Rectal smooth muscle tissue (tissue), 1 donor: ENCODE data around the gene ELOB.

Experiments used
- H3K27ac ChIP-seq: one replicate; pipeline ENCODE4 v1.7.0; 2013; ENCODE audit warnings: low read depth, low read length, inconsistent platforms
- H3K27me3 ChIP-seq: one replicate; pipeline ENCODE4 v1.7.0; 2013; ENCODE audit warnings: low read length; ENCODE audit not compliant: control insufficient read depth, insufficient read depth
- H3K36me3 ChIP-seq: one replicate; pipeline ENCODE4 v1.7.0; 2013; ENCODE audit warnings: low read length; ENCODE audit not compliant: control insufficient read depth, insufficient read depth
- H3K4me1 ChIP-seq: one replicate; pipeline ENCODE4 v1.7.0; 2013; ENCODE audit warnings: low read length; ENCODE audit not compliant: control insufficient read depth, insufficient read depth
- H3K4me3 ChIP-seq: one replicate; pipeline ENCODE4 v1.7.0; 2013; ENCODE audit warnings: low read length
- H3K9ac ChIP-seq: one replicate; pipeline ENCODE4 v1.7.0; 2013; ENCODE audit warnings: low read length

ELOB gene

DNA sequence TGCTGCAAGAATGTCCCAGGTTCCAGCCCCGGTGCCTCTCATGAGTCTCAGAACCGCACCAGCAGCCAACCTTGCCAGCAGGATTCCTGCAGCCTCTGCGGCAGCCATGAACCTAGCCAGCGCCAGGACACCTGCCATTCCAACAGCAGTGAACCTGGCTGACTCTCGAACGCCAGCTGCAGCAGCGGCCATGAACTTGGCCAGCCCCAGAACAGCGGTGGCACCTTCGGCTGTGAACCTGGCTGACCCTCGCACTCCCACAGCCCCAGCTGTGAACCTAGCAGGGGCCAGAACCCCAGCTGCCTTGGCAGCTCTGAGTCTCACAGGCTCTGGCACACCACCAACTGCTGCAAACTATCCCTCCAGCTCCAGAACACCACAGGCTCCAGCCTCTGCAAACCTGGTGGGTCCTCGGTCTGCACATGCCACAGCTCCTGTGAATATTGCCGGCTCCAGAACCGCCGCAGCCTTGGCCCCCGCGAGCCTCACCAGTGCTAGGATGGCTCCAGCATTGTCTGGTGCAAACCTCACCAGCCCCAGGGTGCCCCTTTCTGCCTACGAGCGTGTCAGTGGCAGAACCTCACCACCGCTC is 9.8 kb downstream of the ELOB start:
- H3K27ac ChIP-seq, result no peak overlapping the region

DNA sequence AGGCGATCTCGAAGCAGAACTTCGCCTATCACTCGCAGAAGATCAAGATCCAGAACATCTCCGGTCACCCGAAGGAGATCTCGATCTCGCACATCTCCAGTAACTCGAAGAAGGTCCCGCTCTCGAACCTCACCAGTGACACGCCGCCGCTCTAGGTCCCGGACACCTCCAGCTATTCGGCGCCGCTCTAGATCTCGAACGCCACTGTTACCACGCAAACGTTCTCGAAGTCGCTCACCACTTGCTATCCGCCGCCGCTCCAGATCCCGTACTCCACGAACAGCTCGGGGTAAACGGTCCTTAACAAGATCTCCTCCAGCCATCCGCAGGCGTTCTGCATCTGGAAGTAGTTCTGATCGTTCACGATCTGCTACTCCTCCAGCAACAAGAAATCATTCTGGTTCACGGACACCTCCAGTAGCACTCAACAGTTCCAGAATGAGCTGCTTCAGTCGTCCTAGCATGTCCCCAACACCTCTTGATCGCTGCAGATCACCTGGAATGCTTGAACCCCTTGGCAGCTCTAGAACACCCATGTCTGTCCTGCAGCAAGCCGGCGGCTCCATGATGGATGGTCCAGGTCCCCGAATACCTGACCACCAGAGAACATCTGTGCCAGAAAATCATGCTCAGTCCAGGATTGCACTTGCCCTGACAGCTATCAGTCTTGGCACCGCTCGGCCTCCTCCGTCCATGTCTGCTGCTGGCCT is 10.5 kb downstream of the ELOB start:
- Histone ChIP-seq H3K36me3 (peaks cover 86% of the 10 kb centered on the region), H3K27me3 (no peaks in the 10 kb centered on the region), H3K27ac (no peak overlapping the region), H3K4me3 (no peak overlapping the region), H3K9ac (no peak overlapping the region), H3K4me1 (no peaks in the 10 kb centered on the region)

More for the DNA sequence above, 9.8 kb downstream of the ELOB start:
- no peak overlapping the region for H3K9ac ChIP-seq
- no peaks in the 10 kb centered on the region for H3K27me3 ChIP-seq
- H3K4me3 ChIP-seq, result no peak overlapping the region
- H3K36me3 ChIP-seq, result peaks cover 82% of the 10 kb centered on the region
- H3K4me1 ChIP-seq, result no peaks in the 10 kb centered on the region

GRCh38 chr16:2765462-2766404 is 11.3 kb downstream of the ELOB start:
- Histone ChIP-seq H3K36me3 (peaks cover 93% of the 10 kb centered on the region), H3K27me3 (no peaks in the 10 kb centered on the region), H3K9ac (no peak overlapping the region), H3K4me1 (no peaks in the 10 kb centered on the region), H3K27ac (no peak overlapping the region), H3K4me3 (no peak overlapping the region)

GRCh38 chr16:2764718-2765117 is 12.4 kb downstream of the ELOB start:
- Histone ChIP-seq H3K27me3 (no peaks in the 10 kb centered on the region), H3K4me3 (no peak overlapping the region), H3K9ac (no peak overlapping the region), H3K27ac (no peak overlapping the region), H3K4me1 (no peaks in the 10 kb centered on the region), H3K36me3 (peaks cover 92% of the 10 kb centered on the region)

- Histone ChIP-seq H3K4me1 (no peaks in the 10 kb centered on the region), H3K4me3 (no peak overlapping the region), H3K9ac (no peak overlapping the region), H3K27me3 (no peaks in the 10 kb centered on the region), H3K27ac (no peak overlapping the region), H3K36me3 (peaks cover 92% of the 10 kb centered on the region)
Observed at GRCh38 chr16:2763173-2763572, 13.9 kb downstream of the ELOB start.

DNA sequence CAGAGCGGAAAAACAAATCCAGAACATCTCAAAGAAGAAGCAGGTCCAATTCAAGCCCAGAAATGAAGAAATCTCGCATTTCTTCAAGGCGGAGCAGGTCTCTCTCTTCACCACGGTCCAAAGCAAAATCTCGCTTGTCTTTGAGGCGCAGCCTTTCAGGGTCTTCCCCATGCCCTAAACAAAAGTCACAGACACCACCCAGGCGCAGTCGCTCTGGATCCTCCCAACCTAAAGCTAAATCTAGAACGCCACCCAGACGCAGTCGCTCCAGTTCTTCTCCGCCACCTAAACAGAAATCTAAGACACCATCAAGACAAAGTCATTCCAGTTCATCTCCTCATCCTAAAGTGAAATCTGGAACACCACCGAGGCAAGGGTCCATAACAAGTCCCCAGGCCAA is 14.4 kb downstream of the ELOB start:
- Histone ChIP-seq H3K9ac (no peak overlapping the region), H3K4me3 (no peak overlapping the region), H3K36me3 (peaks cover 90% of the 10 kb centered on the region), H3K27me3 (no peaks in the 10 kb centered on the region), H3K4me1 (no peaks in the 10 kb centered on the region), H3K27ac (no peak overlapping the region)

DNA sequence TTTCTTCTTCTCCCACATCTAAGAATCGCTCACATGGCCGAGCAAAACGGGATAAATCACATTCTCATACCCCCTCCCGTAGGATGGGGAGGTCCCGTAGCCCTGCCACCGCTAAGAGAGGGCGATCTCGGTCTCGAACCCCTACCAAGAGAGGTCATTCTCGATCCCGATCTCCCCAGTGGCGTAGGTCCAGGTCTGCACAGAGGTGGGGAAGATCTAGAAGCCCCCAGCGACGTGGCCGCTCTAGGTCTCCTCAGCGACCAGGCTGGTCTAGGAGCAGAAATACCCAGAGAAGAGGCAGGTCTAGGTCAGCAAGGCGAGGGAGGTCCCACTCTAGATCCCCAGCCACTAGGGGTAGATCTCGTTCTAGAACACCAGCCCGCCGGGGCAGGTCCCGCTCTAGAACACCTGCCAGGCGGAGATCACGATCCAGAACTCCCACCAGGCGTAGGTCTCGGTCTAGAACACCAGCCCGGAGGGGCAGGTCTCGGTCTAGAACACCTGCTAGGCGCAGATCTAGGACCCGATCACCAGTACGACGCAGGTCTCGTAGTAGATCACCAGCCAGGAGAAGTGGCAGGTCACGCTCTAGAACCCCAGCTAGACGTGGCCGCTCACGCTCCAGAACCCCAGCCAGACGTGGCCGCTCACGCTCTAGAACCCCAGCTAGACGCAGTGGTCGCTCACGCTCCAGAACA is 15.0 kb downstream of the ELOB start:
- peaks cover 90% of the 10 kb centered on the region for H3K36me3 ChIP-seq
- H3K4me1 ChIP-seq, result peaks cover under 1% of the 10 kb centered on the region
- H3K9ac ChIP-seq, result no peak overlapping the region
- H3K27ac ChIP-seq, result no peak overlapping the region
- no peak overlapping the region for H3K4me3 ChIP-seq
- no peaks in the 10 kb centered on the region for H3K27me3 ChIP-seq

- Histone ChIP-seq H3K4me1 (peaks cover 5% of the 10 kb centered on the region), H3K27ac (no peak overlapping the region), H3K27me3 (no peaks in the 10 kb centered on the region), H3K4me3 (no peak overlapping the region), H3K36me3 (peaks cover 89% of the 10 kb centered on the region), H3K9ac (no peak overlapping the region)
Observed at GRCh38 chr16:2761472-2761871, 15.6 kb downstream of the ELOB start.

GRCh38 chr16:2757344-2757743 is 19.7 kb downstream of the ELOB start:
- peaks cover 19% of the 10 kb centered on the region for H3K4me1 ChIP-seq
- no peak overlapping the region for H3K4me3 ChIP-seq
- no peaks in the 10 kb centered on the region for H3K27me3 ChIP-seq
- no peak overlapping the region for H3K27ac ChIP-seq
- no peak overlapping the region for H3K9ac ChIP-seq
- peaks cover 55% of the 10 kb centered on the region for H3K36me3 ChIP-seq

- no peak overlapping the region for H3K4me3 ChIP-seq
- H3K9ac ChIP-seq, result no peak overlapping the region
- peaks cover 46% of the 10 kb centered on the region for H3K36me3 ChIP-seq
- peaks cover 23% of the 10 kb centered on the region for H3K4me1 ChIP-seq
- H3K27ac ChIP-seq, result no peak overlapping the region
- no peaks in the 10 kb centered on the region for H3K27me3 ChIP-seq
Observed at GRCh38 chr16:2756288-2757015, 20.6 kb downstream of the ELOB start.

DNA sequence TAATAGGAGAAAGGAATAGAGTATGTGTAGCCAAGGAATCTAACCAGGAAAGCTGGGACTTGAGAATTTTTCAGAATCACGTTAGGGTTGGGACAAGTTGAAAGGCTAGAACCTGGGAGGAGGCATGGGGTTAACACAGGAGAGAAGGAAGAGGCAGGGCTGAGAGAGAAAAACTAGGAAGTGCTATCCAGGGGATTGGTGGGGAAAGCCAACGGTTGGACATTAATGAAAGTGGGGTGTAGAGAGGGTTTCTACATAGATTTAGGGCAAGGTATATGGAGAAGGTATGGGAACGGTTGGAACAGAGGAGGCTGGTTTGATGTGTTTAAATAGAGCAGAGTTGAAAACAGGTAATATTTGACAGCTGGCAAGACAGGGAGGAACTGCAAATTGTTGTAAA is 21.9 kb downstream of the ELOB start:
- H3K27me3 ChIP-seq, result no peaks in the 10 kb centered on the region
- H3K36me3 ChIP-seq, result peaks cover 34% of the 10 kb centered on the region
- peak overlapping the region; percentile 98 for H3K4me3 ChIP-seq
- H3K4me1 ChIP-seq, result peaks cover 24% of the 10 kb centered on the region
- no peak overlapping the region for H3K27ac ChIP-seq
- no peak overlapping the region for H3K9ac ChIP-seq

DNA sequence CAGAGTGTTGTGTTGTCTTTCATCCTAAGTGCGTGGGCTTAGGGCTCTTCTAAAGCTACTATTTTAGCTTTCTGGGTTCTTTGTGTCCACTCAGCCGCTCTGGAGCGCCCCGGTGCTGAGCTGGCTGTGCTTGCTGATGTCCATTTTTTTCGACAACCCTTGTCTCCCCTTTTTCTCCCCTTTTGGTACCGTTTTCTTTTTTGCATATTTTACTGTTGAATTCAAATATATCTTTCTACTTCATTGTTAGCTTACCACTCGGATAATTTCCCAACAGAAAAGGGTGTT is 23.4 kb downstream of the ELOB start:
- peak overlapping the region; percentile 100 for H3K27ac ChIP-seq
- no peak overlapping the region for H3K9ac ChIP-seq
- H3K4me3 ChIP-seq, result peak overlapping the region; percentile 98
- H3K36me3 ChIP-seq, result peaks cover 20% of the 10 kb centered on the region
- no peaks in the 10 kb centered on the region for H3K27me3 ChIP-seq
- peaks cover 24% of the 10 kb centered on the region for H3K4me1 ChIP-seq
